Hepatic stellate cell (primary cell): ENCODE data around the gene TIPARP.
"Not testable (repeated sequence)": the region's sequence is repeated elsewhere in the genome, so short reads cannot be mapped to it uniquely, and the experiment has no call there.

Experiments
- DNase-seq: peaks from one replicate; pipeline ENCODE4 v3.0.0; 2011; ENCODE audit warnings: low spot score

Gene TIPARP

GRCh38 chr3:156711113-156711512, 36.7 kb downstream of the TIPARP start:
- DNase-seq = no peak

- not testable (repeated sequence) for DNase-seq
Observed at GRCh38 chr3:156711944-156712343, 37.6 kb downstream of the TIPARP start.

- no peak for DNase-seq
Observed at GRCh38 chr3:156716105-156716862, 41.9 kb downstream of the TIPARP start.

- DNase-seq = no peak
Observed at GRCh38 chr3:156718622-156719306, 44.4 kb downstream of the TIPARP start.

- no peak for DNase-seq
Observed at GRCh38 chr3:156720826-156721225, 46.4 kb downstream of the TIPARP start.

- DNase-seq = no peak
Observed at GRCh38 chr3:156721687-156722618, 47.6 kb downstream of the TIPARP start.

- DNase-seq = no peak
Observed at GRCh38 chr3:156723182-156723619, 48.8 kb downstream of the TIPARP start.

- DNase-seq = no peak
Observed at GRCh38 chr3:156725682-156726081, 51.3 kb downstream of the TIPARP start.

GRCh38 chr3:156726456-156726855, 52.1 kb downstream of the TIPARP start:
- no peak for DNase-seq

- no peak for DNase-seq
Observed at GRCh38 chr3:156727519-156728205, 53.3 kb downstream of the TIPARP start.

- no peak for DNase-seq
Observed at GRCh38 chr3:156728267-156728985, 54.0 kb downstream of the TIPARP start.

GRCh38 chr3:156729460-156730179, 55.2 kb downstream of the TIPARP start:
- no peak for DNase-seq

- no peak for DNase-seq
Observed at GRCh38 chr3:156731813-156732212, 57.4 kb downstream of the TIPARP start.

GRCh38 chr3:156732261-156732660, 57.9 kb downstream of the TIPARP start:
- DNase-seq = no peak

GRCh38 chr3:156732715-156733421, 58.5 kb downstream of the TIPARP start:
- DNase-seq = no peak

GRCh38 chr3:156734661-156735060, 60.3 kb downstream of the TIPARP start:
- not testable (repeated sequence) for DNase-seq

- no peak for DNase-seq
Observed at GRCh38 chr3:156735471-156735870, 61.1 kb downstream of the TIPARP start.

GRCh38 chr3:156737049-156737448, 62.7 kb downstream of the TIPARP start:
- not testable (repeated sequence) for DNase-seq

- no peak for DNase-seq
Observed at GRCh38 chr3:156738251-156738650, 63.9 kb downstream of the TIPARP start.

GRCh38 chr3:156739976-156740375, 65.6 kb downstream of the TIPARP start:
- no peak for DNase-seq
